Chondrocyte (in vitro differentiated cells): ENCODE results near the gene METTL18. TPM values are rescaled to one million over a fixed set of nuclear protein-coding genes. Genes with fewer than 3 reads are reported as not detected.

Experiments
- DNase-seq: peaks from one replicate; pipeline ENCODE4 v3.0.0; 2021; ENCODE audit warnings: mixed read lengths, low spot score
- H3K27ac Mint-ChIP-seq: one replicate; pipeline ENCODE4 v1.8.0; 2021; ENCODE audit warnings: mild to moderate bottlenecking, moderate library complexity, mixed read lengths; ENCODE audit not compliant: unreplicated experiment
- H3K27me3 Mint-ChIP-seq: 2 replicates; pipeline ENCODE4 v1.8.0; 2021; ENCODE audit warnings: low read depth, mixed read lengths
- H3K36me3 Mint-ChIP-seq: 2 replicates; pipeline ENCODE4 v1.8.0; 2021; ENCODE audit warnings: low read depth, mixed read lengths
- H3K4me1 Mint-ChIP-seq: 2 replicates; pipeline ENCODE4 v1.8.0; 2021; ENCODE audit warnings: low read depth, mild to moderate bottlenecking, mixed read lengths
- H3K4me3 Mint-ChIP-seq: one replicate; pipeline ENCODE4 v1.8.0; 2021; ENCODE audit warnings: mild to moderate bottlenecking, moderate library complexity, mixed read lengths; ENCODE audit not compliant: unreplicated experiment
- H3K9me3 Mint-ChIP-seq: 2 replicates; pipeline ENCODE4 v1.8.0; 2021; ENCODE audit warnings: low read depth, mixed read lengths
- CTCF ChIP-seq: fragments of 200-600 bp; sonication (generic); IDR thresholded peaks from 2 replicates; pipeline ENCODE4 v1.5.0; 2021; ENCODE audit warnings: antibody characterized with exemption, mild to moderate bottlenecking, moderate library complexity
- total RNA-seq: library from RNA; stranded (reverse); gene quantifications from 3 replicates; pipeline ENCODE4 v1.2.1, GENCODE V29; 2021

METTL18 gene
- total RNA-seq, 1 donor from 2014 or later = 4.5 TPM

GRCh38 chr1:169786974-169787373 is 7.7 kb downstream of the METTL18 start:
- H3K27ac Mint-ChIP-seq = no peak overlapping the region
- no peak for DNase-seq
- no peaks in the 10 kb centered on the region for H3K9me3 Mint-ChIP-seq
- H3K4me3 Mint-ChIP-seq = no peak overlapping the region
- peaks cover 27% of the 10 kb centered on the region for H3K27me3 Mint-ChIP-seq
- peaks cover 3% of the 10 kb centered on the region for H3K36me3 Mint-ChIP-seq
- no peak for TF ChIP-seq CTCF
- no peaks in the 10 kb centered on the region for H3K4me1 Mint-ChIP-seq

- TF ChIP-seq CTCF = no peak
- H3K27ac Mint-ChIP-seq = no peak overlapping the region
- no peaks in the 10 kb centered on the region for H3K4me1 Mint-ChIP-seq
- no peaks in the 10 kb centered on the region for H3K9me3 Mint-ChIP-seq
- DNase-seq = no peak
- H3K27me3 Mint-ChIP-seq = peaks cover 27% of the 10 kb centered on the region
- H3K36me3 Mint-ChIP-seq = no peaks in the 10 kb centered on the region
- H3K4me3 Mint-ChIP-seq = no peak overlapping the region
Measured at GRCh38 chr1:169785267-169785666, 9.4 kb downstream of the METTL18 start.

- H3K27ac Mint-ChIP-seq = no peak overlapping the region
- no peaks in the 10 kb centered on the region for H3K4me1 Mint-ChIP-seq
- no peak for TF ChIP-seq CTCF
Measured at GRCh38 chr1:169784102-169784501, 10.6 kb downstream of the METTL18 start.

GRCh38 chr1:169782596-169782995 is 12.1 kb downstream of the METTL18 start:
- TF ChIP-seq CTCF = no peak
- Mint-ChIP-seq H3K36me3 (no peaks in the 10 kb centered on the region), H3K27ac (no peak overlapping the region), H3K4me3 (no peak overlapping the region), H3K4me1 (no peaks in the 10 kb centered on the region), H3K9me3 (no peaks in the 10 kb centered on the region), H3K27me3 (peaks cover 17% of the 10 kb centered on the region)
- no peak for DNase-seq

More at GRCh38 chr1:169784102-169784501, 10.6 kb downstream of the METTL18 start:
- H3K9me3 Mint-ChIP-seq = no peaks in the 10 kb centered on the region
- peaks cover 23% of the 10 kb centered on the region for H3K27me3 Mint-ChIP-seq
- no peak overlapping the region for H3K4me3 Mint-ChIP-seq
- no peaks in the 10 kb centered on the region for H3K36me3 Mint-ChIP-seq
- no peak for DNase-seq

DNA sequence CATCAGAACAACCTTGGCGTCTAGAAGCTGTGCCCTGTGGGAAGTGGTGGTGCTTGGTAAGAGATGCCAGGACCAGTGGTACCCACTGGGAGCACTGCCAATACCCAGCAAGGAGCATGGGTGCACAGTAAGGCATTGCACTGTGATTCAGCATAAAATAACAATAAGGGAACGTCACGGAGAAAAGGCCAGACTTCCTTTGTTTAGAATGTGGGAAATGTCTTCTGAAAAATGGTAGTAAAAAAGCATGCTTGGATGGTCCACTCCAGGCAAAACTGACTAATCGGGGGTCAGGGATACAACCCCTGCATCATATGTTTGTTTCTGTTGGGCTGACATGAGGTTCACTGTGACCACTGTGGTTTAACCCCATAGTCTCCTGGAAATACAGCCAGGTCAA is 14.7 kb downstream of the METTL18 start:
- peaks cover 3% of the 10 kb centered on the region for H3K27me3 Mint-ChIP-seq

More for the DNA sequence above, 14.7 kb downstream of the METTL18 start:
- TF ChIP-seq CTCF = no peak
- Mint-ChIP-seq H3K4me1 (no peaks in the 10 kb centered on the region), H3K4me3 (no peak overlapping the region), H3K9me3 (no peaks in the 10 kb centered on the region), H3K27ac (no peak overlapping the region), H3K36me3 (no peaks in the 10 kb centered on the region)
- DNase-seq = no peak
